Tibial artery (tissue), 4 donors: ENCODE data around the gene FRMPD1.

Experiments
- DNase-seq, 2 donors: peaks; one replicate each; pipeline ENCODE4 v3.0.0-alpha.2; 2019
- H3K27ac ChIP-seq, 2 donors: fragments of 200-600 bp; sonication (generic) in 1 of 2; 1 replicate in 1 of 2; 2 replicates in 1 of 2; pipeline ENCODE4 v1.5.1; 2018 to 2019; ENCODE audit warnings: mild to moderate bottlenecking in 1 of 2
- H3K27me3 ChIP-seq, 2 donors: fragments of 200-600 bp; sonication (generic) in 1 of 2; one replicate each; pipeline versions ENCODE4 v1.5.1 to v1.6.0; 2016 to 2019
- H3K36me3 ChIP-seq, 3 donors: fragments of 200-600 bp; sonication (generic) in 2 of 3; one replicate each; pipeline ENCODE4 v1.5.1; 2016 to 2019; ENCODE audit warnings: mild to moderate bottlenecking in 2 of 3
- H3K4me1 ChIP-seq, 4 donors: fragments of 200-600 bp; sonication (generic) in 2 of 4; 1 replicate in 3 of 4; 2 replicates in 1 of 4; pipeline ENCODE4 v1.5.1; 2016 to 2019
- H3K4me3 ChIP-seq, 2 donors: fragments of 200-600 bp; sonication (generic) in 1 of 2; 1 replicate in 1 of 2; 2 replicates in 1 of 2; pipeline ENCODE4 v1.5.1; 2018 to 2019; ENCODE audit warnings: mild to moderate bottlenecking in 2 of 2
- H3K9me3 ChIP-seq, 3 donors: fragments of 200-600 bp; sonication (generic) in 1 of 3; one replicate each; pipeline ENCODE4 v1.5.1; 2016 to 2019
- intact Hi-C: fragments of 100-400 bp; cut with DNase I; formaldehyde crosslinking; loops from one replicate; pipeline ENCODE4 v1.15.0; 2023; ENCODE audit warnings: low total_unique reads
- TF ChIP-seq, protein P1 (sequence below), 2 experiments: fragments of 200-600 bp in 1 of 2; fragments of 450-650 bp in 1 of 2; IDR thresholded peaks; one replicate each; pipeline ENCODE4 v1.5.1; 2017 to 2019; ENCODE audit warnings: antibody characterized with exemption in 2 of 2, mild to moderate bottlenecking in 1 of 2, moderate library complexity in 1 of 2

Gene FRMPD1

DNA sequence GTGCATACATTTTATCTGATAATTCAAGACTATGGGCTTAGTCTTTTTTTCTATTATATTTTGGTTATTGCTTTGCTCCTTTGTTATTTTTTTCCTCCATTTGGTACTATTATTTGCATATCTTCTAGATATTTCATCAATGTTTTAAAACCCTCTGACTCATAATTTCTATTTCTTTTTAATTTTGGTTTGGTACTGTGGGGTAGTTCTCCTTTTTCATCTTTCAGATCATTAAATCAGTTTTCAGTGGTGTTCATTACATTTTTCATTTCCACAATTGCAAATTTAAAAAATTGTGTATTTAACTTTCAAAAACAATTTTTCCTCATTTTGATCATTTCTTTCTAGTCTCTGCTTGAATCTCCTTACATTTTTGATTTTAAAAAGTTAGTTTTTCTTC is 7.5 kb upstream of the FRMPD1 start:
- intact Hi-C loops = no loop called here
- Histone ChIP-seq H3K27ac (no peak overlapping the region), H3K27me3 (peaks cover 0 to 15% of the 10 kb centered on the region in 2 donors), H3K9me3 (no peaks in the 10 kb centered on the region), H3K36me3 (no peaks in the 10 kb centered on the region), H3K4me1 (no peaks in the 10 kb centered on the region), H3K4me3 (no peak overlapping the region)
- TF ChIP-seq, protein P1, sequence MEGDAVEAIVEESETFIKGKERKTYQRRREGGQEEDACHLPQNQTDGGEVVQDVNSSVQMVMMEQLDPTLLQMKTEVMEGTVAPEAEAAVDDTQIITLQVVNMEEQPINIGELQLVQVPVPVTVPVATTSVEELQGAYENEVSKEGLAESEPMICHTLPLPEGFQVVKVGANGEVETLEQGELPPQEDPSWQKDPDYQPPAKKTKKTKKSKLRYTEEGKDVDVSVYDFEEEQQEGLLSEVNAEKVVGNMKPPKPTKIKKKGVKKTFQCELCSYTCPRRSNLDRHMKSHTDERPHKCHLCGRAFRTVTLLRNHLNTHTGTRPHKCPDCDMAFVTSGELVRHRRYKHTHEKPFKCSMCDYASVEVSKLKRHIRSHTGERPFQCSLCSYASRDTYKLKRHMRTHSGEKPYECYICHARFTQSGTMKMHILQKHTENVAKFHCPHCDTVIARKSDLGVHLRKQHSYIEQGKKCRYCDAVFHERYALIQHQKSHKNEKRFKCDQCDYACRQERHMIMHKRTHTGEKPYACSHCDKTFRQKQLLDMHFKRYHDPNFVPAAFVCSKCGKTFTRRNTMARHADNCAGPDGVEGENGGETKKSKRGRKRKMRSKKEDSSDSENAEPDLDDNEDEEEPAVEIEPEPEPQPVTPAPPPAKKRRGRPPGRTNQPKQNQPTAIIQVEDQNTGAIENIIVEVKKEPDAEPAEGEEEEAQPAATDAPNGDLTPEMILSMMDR (IDR thresholded peaks at IDR 0.05) = no peak
- DNase-seq = no peak

- TF ChIP-seq, protein P1 (IDR thresholded peaks at IDR 0.05) = no peak
- Histone ChIP-seq H3K36me3 (no peaks in the 10 kb centered on the region), H3K27ac (no peak overlapping the region), H3K4me1 (peaks cover 0 to 8% (median 4%) of the 10 kb centered on the region in 4 donors), H3K27me3 (peaks cover 0 to 14% of the 10 kb centered on the region in 2 donors), H3K9me3 (no peaks in the 10 kb centered on the region), H3K4me3 (no peak overlapping the region)
- intact Hi-C loops = no loop called here
- DNase-seq = no peak
Observed at GRCh38 chr9:37645903-37646506, 4.7 kb upstream of the FRMPD1 start.

DNA sequence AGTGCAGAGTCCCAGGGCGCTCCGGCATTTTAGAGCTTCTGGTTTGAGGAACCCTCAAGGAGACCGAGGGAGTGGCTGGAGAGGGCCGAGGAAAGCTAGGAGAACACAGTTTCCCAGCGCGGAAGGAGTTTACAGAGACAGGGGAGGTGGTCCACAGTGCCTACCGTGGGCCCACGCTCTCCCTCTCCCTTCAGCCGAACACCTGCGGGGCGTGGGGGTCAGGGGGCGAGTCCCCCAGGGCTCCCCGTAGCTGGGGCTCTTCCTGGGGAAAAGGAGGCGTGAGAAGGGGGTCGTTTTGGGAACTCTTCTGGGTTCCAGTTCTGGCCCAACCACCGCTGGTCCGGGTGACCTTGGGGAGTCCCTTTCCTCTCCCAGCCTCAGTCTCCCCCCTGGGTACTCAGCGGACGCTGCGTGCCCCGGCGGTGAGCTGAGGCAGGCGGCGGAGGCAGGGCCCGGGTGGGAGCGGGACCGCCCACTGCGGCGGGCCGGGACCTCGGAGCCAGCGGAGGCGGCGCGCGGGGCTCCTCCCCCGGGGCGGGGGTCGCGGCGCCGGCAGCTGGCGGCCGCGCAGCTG is 368 bp upstream of the FRMPD1 start:
- Histone ChIP-seq H3K36me3 (no peaks in the 10 kb centered on the region), H3K4me1 (peaks cover 0 to 15% (median 11%) of the 10 kb centered on the region in 4 donors), H3K4me3 (peak overlapping the region; percentile 48 to 65), H3K27ac (no peak overlapping the region), H3K27me3 (peaks cover 0 to 31% of the 10 kb centered on the region in 2 donors), H3K9me3 (no peaks in the 10 kb centered on the region)
- DNase-seq = no peak
- TF ChIP-seq, protein P1 (IDR thresholded peaks at IDR 0.05) = no peak
- intact Hi-C loops = no loop called here

DNA sequence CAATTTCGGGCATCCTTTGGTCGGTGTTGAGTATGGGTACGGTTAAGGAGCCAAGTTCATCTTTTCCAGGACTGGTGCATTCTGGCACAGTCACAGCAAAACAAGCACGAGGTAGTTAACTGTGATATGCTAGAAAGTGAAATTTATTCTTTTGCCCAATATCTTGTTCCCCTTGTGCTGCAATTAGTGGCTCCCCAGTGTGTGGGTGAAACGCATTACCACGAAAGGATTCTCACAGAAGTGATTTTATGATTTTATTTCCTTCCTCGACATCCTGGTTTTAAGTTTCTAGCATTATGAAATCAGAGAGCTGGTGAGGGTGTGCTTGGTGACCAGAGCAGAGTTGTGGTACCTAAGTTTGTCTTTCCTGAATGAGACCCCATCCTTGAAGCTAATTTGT is 1.5 kb downstream of the FRMPD1 start:
- H3K27ac ChIP-seq = no peak overlapping the region
- peaks cover 0 to 15% (median 11%) of the 10 kb centered on the region in 4 donors for H3K4me1 ChIP-seq
- H3K9me3 ChIP-seq = no peaks in the 10 kb centered on the region
- TF ChIP-seq, protein P1 (IDR thresholded peaks at IDR 0.05) = no peak
- no peaks in the 10 kb centered on the region for H3K36me3 ChIP-seq
- no peak overlapping the region for H3K4me3 ChIP-seq
- DNase-seq = no peak
- H3K27me3 ChIP-seq = peaks cover 0 to 35% of the 10 kb centered on the region in 2 donors
- intact Hi-C loops = no loop called here

DNA sequence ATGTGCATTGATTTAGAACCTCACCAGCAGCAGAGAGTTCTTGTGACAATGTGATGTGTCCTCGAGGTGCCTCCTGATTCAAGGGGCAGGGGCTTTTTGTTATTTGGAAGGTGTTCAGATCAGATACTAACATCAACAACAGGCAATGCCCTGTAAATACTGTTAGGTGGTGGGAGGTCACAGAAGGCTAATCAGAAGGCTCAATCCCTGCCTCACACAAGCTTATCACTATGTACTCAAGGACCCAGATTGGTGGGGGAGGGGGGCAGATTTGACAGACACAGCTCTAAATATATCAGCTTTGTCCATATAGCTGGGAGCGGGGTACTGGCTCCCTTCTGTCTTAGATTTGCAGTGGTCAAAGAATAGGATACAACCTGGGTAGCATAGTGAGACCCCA is 2.6 kb downstream of the FRMPD1 start:
- Histone ChIP-seq H3K4me3 (no peak overlapping the region), H3K27ac (no peak overlapping the region), H3K36me3 (no peaks in the 10 kb centered on the region), H3K27me3 (peaks cover 0 to 44% of the 10 kb centered on the region in 2 donors), H3K9me3 (no peaks in the 10 kb centered on the region), H3K4me1 (peaks cover 0 to 15% (median 11%) of the 10 kb centered on the region in 4 donors)
- intact Hi-C loops = no loop called here
- TF ChIP-seq, protein P1 (IDR thresholded peaks at IDR 0.05) = no peak
- no peak for DNase-seq
